HepG2 (cell line): ENCODE data around the gene FOXL3. TPM values are rescaled to one million over a fixed set of nuclear protein-coding genes. Genes with fewer than 3 reads are reported as not detected.

Experiments used
- ATAC-seq: fragments of 200-7000 bp; cut with Tn5 transposase; 3 replicates; pipeline ENCODE4 v1.9.1; 2020; ENCODE audit warnings: mild to moderate bottlenecking, moderate library complexity
- BruUV-seq: library from RNA; stranded (reverse); fragments of 400-500 nt; replicated peaks from 2 replicates; lab custom pipeline; 2021; lab: Mats Ljungman, UMichigan
- CTCF ChIA-PET: fragments of 300-600 bp; formaldehyde crosslinking; extraction: SDS; loops from one replicate; lab custom pipeline; 2021; ENCODE audit warnings: low total read pairs, inconsistent platforms, low intra/inter-chr PET ratio; lab: Yijun Ruan, JAX
- POLR2A ChIA-PET: fragments of 350-600 bp; sonication (Branson Sonifier 250); formaldehyde crosslinking; loops from one replicate; lab custom pipeline; 2020; ENCODE audit warnings: antibody characterized with exemption, inconsistent platforms; lab: Yijun Ruan, JAX
- DNase-seq: peaks from one replicate; pipeline ENCODE4 v3.0.0-alpha.2; 2015; ENCODE audit warnings: low spot score
- FAIRE-seq: peaks from 3 replicates; lab custom pipeline; 2011; peaks lifted over from hg19 to GRCh38; lab: Jason Lieb, UNC
- H2AFZ ChIP-seq: one replicate; pipeline ENCODE4 v1.6.1; 2011; ENCODE audit warnings: low read length, inconsistent platforms
- H3K27ac ChIP-seq: fragments of 300-600 bp; 3 replicates; pipeline ENCODE4 v1.8.0; 2011; ENCODE audit warnings: mixed run types, mild to moderate bottlenecking, mixed read lengths, low read length, inconsistent platforms; ENCODE audit not compliant: insufficient read depth; ENCODE audit errors: extremely low read length
- H3K27me3 ChIP-seq, 2 experiments: fragments of 200-600 bp in 1 of 2; 2 replicates in 1 of 2; 3 replicates in 1 of 2; pipeline versions ENCODE4 v1.6.0 to v1.8.0; 2011; ENCODE audit warnings: low read length in 2 of 2, mild to moderate bottlenecking in 2 of 2, moderate library complexity in 2 of 2, inconsistent platforms in 1 of 2; ENCODE audit not compliant: insufficient read depth in 2 of 2, control insufficient read depth in 1 of 2
- H3K36me3 ChIP-seq, 2 experiments: fragments of 200-600 bp in 1 of 2; replicated peaks in 1 of 2; 2 replicates in 1 of 2; 3 replicates in 1 of 2; pipeline versions ENCODE4 v1.5.1 to v1.8.0; 2011; ENCODE audit warnings: low read length in 2 of 2, inconsistent platforms in 1 of 2; ENCODE audit not compliant: insufficient read depth in 2 of 2, control insufficient read depth in 1 of 2
- H3K4me1 ChIP-seq: 2 replicates; pipeline ENCODE4 v1.5.1; 2012; ENCODE audit warnings: low read length, inconsistent platforms; ENCODE audit not compliant: insufficient read depth
- H3K4me2 ChIP-seq: 2 replicates; pipeline ENCODE4 v1.6.0; 2011; ENCODE audit warnings: low read depth, low read length, inconsistent platforms
- H3K4me3 ChIP-seq, 3 experiments: fragments of 200-600 bp in 1 of 3; sonication (generic), shearing (Covaris generic) in 1 of 3; replicated peaks in 1 of 3; 2 replicates each; pipeline ENCODE4 v1.5.1; 2011 to 2016; ENCODE audit warnings: low read length in 3 of 3, inconsistent platforms in 2 of 3, low read depth in 2 of 3, mild to moderate bottlenecking in 2 of 3, control low read depth in 1 of 3, mixed read lengths in 1 of 3; ENCODE audit not compliant: insufficient read depth in 1 of 3
- H3K79me2 ChIP-seq: one replicate; pipeline ENCODE4 v1.6.1; 2011; ENCODE audit warnings: low read length, inconsistent platforms; ENCODE audit not compliant: insufficient read depth
- H3K9ac ChIP-seq: 2 replicates; pipeline ENCODE4 v1.6.0; 2011; ENCODE audit warnings: mild to moderate bottlenecking, low read depth, low read length, inconsistent platforms; ENCODE audit not compliant: insufficient read depth
- H3K9me3 ChIP-seq: 2 replicates; pipeline ENCODE4 v1.5.1; 2012; ENCODE audit warnings: mild to moderate bottlenecking, low read length
- H4K20me1 ChIP-seq: 2 replicates; pipeline ENCODE4 v1.6.0; 2011; ENCODE audit warnings: inconsistent platforms, mild to moderate bottlenecking, low read length, moderate library complexity; ENCODE audit not compliant: insufficient read depth
- IKZF1 ChIP-seq: fragments of 450-650 bp; IDR thresholded peaks from 2 replicates; pipeline ENCODE4 v1.7.1; 2016
- KDM1A ChIP-seq: IDR thresholded peaks from 2 replicates; pipeline ENCODE4 v1.6.1; 2016; ENCODE audit warnings: missing compliant biosample characterization
- KLF6 ChIP-seq: IDR thresholded peaks from 2 replicates; pipeline ENCODE4 v1.8.0; 2016; ENCODE audit warnings: missing biosample characterization, missing genetic modification reagents
- NR3C1 ChIP-seq: sonication (generic); formaldehyde crosslinking; IDR thresholded peaks from 2 replicates; pipeline ENCODE4 v1.4.0; 2020; ENCODE audit warnings: missing genetic modification reagents
- RFX5 ChIP-seq: IDR thresholded peaks from 2 replicates; pipeline ENCODE4 v1.6.1; 2011; ENCODE audit warnings: low read depth, low read length, improper control_type of control experiment
- SIN3A ChIP-seq: IDR thresholded peaks from 2 replicates; pipeline ENCODE4 v1.6.1; 2011; ENCODE audit warnings: low read depth, mild to moderate bottlenecking, control low read depth, low read length, borderline replicate concordance
- ZNF792 ChIP-seq: IDR thresholded peaks from 2 replicates; pipeline ENCODE4 v1.6.1; 2016
- WGBS: methylation state at CpG from one replicate; pipeline ENCODE4 v1.1.6; 2017; ENCODE audit warnings: low lambda C conversion rate; 5-methylcytosine and 5-hydroxymethylcytosine counted together
- in situ Hi-C: cut with HindIII; loops from 2 replicates; pipeline ENCODE4 v1.10.0; 2017; ENCODE audit warnings: low pct_unique_long_range_greater_than_20kb; ENCODE audit not compliant: extremely low pct_ligation_motif_present
- intact Hi-C: fragments of 100-400 bp; cut with micrococcal nuclease; formaldehyde crosslinking; loops from one replicate; pipeline ENCODE4 v1.10.0; 2022; ENCODE audit not compliant: unreplicated experiment
- polyA plus RNA-seq, 8 experiments: library from polyadenylated mRNA; depleted of rRNA in 3 of 8; stranded (reverse) in 7 of 8; unstranded in 1 of 8; fragments of >200 nt; fragmentation: Illumina TruSeq in 4 of 8; extraction: Trizol in 4 of 8; gene quantifications; 2 replicates each; pipeline versions ENCODE4 v1.2.1 to v1.2.3, GENCODE V29; 2011 to 2016; ENCODE audit warnings: low read depth in 4 of 8, missing spikeins in 1 of 8, mixed read lengths in 1 of 8; ENCODE audit not compliant: insufficient read depth in 1 of 8
- total RNA-seq, 5 experiments: library from RNA; depleted of rRNA; stranded (reverse); fragments of >200 nt; fragmentation: Illumina TruSeq; extraction: Trizol; gene quantifications; 2 replicates each; pipeline ENCODE4 v1.2.3, GENCODE V29; 2016; ENCODE audit warnings: low read depth in 1 of 5
- TF ChIP-seq, protein P1 (sequence below): sonication (generic); formaldehyde crosslinking; IDR thresholded peaks from 2 replicates; pipeline ENCODE4 v1.4.0; 2020; ENCODE audit warnings: mild to moderate bottlenecking, missing genetic modification reagents
- TF ChIP-seq, protein P2 (sequence below): sonication (generic); formaldehyde crosslinking; IDR thresholded peaks from 2 replicates; pipeline ENCODE4 v1.4.0; 2020; ENCODE audit warnings: mild to moderate bottlenecking, missing genetic modification reagents
- TF ChIP-seq, protein P3 (sequence below): sonication (generic); formaldehyde crosslinking; IDR thresholded peaks from 2 replicates; pipeline ENCODE4 v1.5.0; 2020; ENCODE audit warnings: mild to moderate bottlenecking, missing genetic modification reagents

Gene FOXL3
- total and polyA plus RNA-seq, 2 of the 13 experiments (the other 11 are each of a cell fraction or from before 2014, with no cell fraction given) = not detected

DNA sequence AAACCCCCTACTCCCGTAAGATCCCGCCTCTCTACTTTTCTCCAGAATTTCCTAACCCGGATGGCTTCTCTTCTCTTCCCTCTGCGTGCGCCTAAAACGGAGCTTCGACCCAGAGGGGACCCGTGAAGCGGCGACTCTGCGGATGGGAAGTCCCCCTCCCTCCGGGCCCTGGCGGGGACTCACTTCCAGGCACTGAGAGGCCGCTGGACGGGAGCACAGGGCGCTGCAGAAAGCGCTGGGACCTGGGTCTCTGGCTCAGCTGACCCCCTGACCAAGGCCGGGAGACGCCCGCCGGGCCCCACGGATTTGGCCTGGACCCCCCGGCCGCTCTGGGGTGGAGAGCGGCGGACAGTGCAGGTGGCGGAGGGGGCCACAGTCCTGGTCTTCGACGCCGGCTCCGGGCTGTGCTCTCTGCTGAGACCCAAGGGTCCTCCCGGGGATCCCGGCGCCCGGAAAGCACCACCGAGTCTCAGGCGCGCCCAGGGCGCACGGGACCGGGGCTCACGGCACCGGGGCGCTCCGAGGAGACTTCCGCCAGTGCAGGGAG is 688 bp upstream of the FOXL3 start:
- H3K27me3 ChIP-seq = peaks cover 4 to 38% of the 10 kb centered on the region in 2 experiments
- H3K4me2 ChIP-seq = no peak overlapping the region
- in situ Hi-C loops = no loop called here
- no peak overlapping the region for H2AFZ ChIP-seq
- no peak overlapping the region for H3K9ac ChIP-seq
- H3K27ac ChIP-seq = no peak overlapping the region
- no peaks in the 10 kb centered on the region for H3K79me2 ChIP-seq
- no peak overlapping the region for H3K4me3 ChIP-seq
- no TSS peak for BruUV-seq
- no peak for DNase-seq
- H3K4me1 ChIP-seq = peaks cover 40% of the 10 kb centered on the region
- intact Hi-C loops = no loop called here
- ChIA-PET CTCF (no interaction called here), POLR2A (no interaction called here)
- no peaks in the 10 kb centered on the region for H3K36me3 ChIP-seq
- TF ChIP-seq NR3C1 (CRISPR knock-in tag) (no peak), RFX5 (no peak), KLF6 (CRISPR knock-in tag) (no peak), IKZF1 (no peak)
- TF ChIP-seq, protein P1, sequence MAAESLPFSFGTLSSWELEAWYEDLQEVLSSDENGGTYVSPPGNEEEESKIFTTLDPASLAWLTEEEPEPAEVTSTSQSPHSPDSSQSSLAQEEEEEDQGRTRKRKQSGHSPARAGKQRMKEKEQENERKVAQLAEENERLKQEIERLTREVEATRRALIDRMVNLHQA (CRISPR knock-in tag) = no peak
- ATAC-seq = no peak
- 73% methylated on average over 28 of the region's 46 CpGs for WGBS
- no peak for FAIRE-seq
- no peaks in the 10 kb centered on the region for H4K20me1 ChIP-seq
- no peaks in the 10 kb centered on the region for H3K9me3 ChIP-seq

DNA sequence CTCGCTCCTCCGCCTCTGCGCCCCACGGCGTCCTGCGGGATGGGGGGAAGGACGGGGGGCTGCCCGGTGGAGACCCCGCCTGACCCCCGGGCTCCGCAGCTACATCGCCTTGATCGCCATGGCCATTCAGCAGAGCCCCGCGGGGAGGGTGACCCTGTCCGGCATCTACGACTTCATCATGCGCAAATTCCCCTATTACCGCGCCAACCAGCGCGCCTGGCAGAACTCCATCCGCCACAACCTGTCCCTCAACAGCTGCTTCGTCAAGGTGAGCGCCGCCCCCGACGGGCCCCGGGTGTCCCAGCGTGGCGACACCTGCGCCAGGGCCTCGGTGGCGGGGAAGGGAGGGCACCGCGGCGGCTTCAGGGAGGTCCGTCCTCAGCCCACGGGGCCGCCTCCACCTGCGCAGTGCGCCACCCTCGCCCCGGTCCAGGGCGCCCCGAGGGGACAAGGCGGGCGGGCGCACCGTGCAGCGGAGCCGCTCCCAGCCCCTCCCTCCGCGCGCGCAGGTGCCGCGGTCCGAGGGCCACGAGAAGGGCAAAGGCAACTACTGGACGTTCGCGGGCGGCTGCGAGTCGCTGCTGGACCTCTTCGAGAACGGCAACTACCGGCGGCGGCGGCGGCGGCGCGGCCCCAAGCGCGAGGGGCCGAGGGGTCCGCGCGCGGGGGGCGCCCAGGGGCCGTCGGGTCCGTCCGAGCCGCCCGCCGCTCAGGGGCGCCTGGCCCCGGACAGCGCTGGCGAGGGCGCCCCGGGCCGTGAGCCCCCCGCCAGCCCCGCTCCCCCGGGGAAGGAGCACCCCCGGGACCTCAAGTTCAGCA is 793 bp downstream of the FOXL3 start:
- Histone ChIP-seq H3K4me1 (peaks cover 40% of the 10 kb centered on the region), H4K20me1 (no peaks in the 10 kb centered on the region)
- no peak for FAIRE-seq
- TF ChIP-seq ZNF792 (CRISPR knock-in tag) = no peak
- TF ChIP-seq, protein P2, sequence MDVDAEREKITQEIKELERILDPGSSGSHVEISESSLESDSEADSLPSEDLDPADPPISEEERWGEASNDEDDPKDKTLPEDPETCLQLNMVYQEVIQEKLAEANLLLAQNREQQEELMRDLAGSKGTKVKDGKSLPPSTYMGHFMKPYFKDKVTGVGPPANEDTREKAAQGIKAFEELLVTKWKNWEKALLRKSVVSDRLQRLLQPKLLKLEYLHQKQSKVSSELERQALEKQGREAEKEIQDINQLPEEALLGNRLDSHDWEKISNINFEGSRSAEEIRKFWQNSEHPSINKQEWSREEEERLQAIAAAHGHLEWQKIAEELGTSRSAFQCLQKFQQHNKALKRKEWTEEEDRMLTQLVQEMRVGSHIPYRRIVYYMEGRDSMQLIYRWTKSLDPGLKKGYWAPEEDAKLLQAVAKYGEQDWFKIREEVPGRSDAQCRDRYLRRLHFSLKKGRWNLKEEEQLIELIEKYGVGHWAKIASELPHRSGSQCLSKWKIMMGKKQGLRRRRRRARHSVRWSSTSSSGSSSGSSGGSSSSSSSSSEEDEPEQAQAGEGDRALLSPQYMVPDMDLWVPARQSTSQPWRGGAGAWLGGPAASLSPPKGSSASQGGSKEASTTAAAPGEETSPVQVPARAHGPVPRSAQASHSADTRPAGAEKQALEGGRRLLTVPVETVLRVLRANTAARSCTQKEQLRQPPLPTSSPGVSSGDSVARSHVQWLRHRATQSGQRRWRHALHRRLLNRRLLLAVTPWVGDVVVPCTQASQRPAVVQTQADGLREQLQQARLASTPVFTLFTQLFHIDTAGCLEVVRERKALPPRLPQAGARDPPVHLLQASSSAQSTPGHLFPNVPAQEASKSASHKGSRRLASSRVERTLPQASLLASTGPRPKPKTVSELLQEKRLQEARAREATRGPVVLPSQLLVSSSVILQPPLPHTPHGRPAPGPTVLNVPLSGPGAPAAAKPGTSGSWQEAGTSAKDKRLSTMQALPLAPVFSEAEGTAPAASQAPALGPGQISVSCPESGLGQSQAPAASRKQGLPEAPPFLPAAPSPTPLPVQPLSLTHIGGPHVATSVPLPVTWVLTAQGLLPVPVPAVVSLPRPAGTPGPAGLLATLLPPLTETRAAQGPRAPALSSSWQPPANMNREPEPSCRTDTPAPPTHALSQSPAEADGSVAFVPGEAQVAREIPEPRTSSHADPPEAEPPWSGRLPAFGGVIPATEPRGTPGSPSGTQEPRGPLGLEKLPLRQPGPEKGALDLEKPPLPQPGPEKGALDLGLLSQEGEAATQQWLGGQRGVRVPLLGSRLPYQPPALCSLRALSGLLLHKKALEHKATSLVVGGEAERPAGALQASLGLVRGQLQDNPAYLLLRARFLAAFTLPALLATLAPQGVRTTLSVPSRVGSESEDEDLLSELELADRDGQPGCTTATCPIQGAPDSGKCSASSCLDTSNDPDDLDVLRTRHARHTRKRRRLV (CRISPR knock-in tag) = no peak
- TF ChIP-seq KDM1A (CRISPR knock-in tag) = no peak
- TF ChIP-seq SIN3A = no peak
- TF ChIP-seq, protein P3, sequence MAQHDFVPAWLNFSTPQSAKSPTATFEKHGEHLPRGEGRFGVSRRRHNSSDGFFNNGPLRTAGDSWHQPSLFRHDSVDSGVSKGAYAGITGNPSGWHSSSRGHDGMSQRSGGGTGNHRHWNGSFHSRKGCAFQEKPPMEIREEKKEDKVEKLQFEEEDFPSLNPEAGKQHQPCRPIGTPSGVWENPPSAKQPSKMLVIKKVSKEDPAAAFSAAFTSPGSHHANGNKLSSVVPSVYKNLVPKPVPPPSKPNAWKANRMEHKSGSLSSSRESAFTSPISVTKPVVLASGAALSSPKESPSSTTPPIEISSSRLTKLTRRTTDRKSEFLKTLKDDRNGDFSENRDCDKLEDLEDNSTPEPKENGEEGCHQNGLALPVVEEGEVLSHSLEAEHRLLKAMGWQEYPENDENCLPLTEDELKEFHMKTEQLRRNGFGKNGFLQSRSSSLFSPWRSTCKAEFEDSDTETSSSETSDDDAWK (CRISPR knock-in tag) = no peak
- TF ChIP-seq, all 625 proteins: peak for 0
- Histone ChIP-seq H3K9me3 (no peaks in the 10 kb centered on the region), H3K27me3 (peaks cover 3 to 23% of the 10 kb centered on the region in 2 experiments; a peak in 4 of 5 replicates), H3K4me2 (no peak overlapping the region), H3K9ac (no peak overlapping the region), H3K4me3 (no peak overlapping the region), H2AFZ (no peak overlapping the region), H3K27ac (no peak overlapping the region), H3K79me2 (no peaks in the 10 kb centered on the region), H3K36me3 (no peaks in the 10 kb centered on the region)
- POLR2A ChIA-PET = interaction anchor here (1.0 kb wide), 1 partner anchor 666 kb away, joined by 3 read pairs; no protein-coding TSS in a partner anchor
- intact Hi-C loops = no loop called here
- CTCF ChIA-PET = no interaction called here
- DNase-seq (no peak), ATAC-seq (no peak)
- WGBS = 93% methylated on average over 32 of the region's 102 CpGs
- in situ Hi-C loops = no loop called here
- BruUV-seq = no TSS peak
